NB4 (cell line): ENCODE results near the gene TJAP1.

Source experiments
- POLR2A ChIP-seq: IDR thresholded peaks from 2 replicates; pipeline ENCODE4 v1.6.1; 2011; ENCODE audit warnings: mild to moderate bottlenecking; ENCODE audit not compliant: insufficient read length; ENCODE audit errors: extremely low read depth
- TF ChIP-seq, protein P1 (sequence below): IDR thresholded peaks from one replicate; pipeline ENCODE4 v1.5.1; 2012; ENCODE audit warnings: low read depth, low read length
- TF ChIP-seq, protein P2 (sequence below): IDR thresholded peaks from 2 replicates; pipeline ENCODE4 v1.6.1; 2011; ENCODE audit warnings: low read depth, low read length

DNA sequence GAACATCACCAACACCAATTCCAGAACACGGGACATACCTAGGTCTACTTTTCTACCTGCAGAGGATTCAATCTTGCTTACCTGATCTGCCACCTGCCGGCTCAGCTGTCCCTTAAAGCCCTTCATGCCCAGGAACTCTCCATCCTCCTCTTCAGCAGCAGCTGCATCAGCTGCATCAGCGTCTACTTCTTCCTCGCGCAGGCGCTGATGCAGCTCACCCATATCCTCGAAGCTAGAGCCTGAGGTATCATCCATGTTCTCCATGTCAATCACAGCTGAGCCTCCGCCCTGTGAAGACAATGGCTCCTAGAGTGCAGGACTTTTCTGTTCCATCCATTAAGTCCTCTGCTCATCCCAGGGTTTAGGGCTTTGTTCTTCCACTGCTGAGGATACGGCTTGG lies 38.4 kb downstream of the TJAP1 start:
- TF ChIP-seq, protein P1, sequence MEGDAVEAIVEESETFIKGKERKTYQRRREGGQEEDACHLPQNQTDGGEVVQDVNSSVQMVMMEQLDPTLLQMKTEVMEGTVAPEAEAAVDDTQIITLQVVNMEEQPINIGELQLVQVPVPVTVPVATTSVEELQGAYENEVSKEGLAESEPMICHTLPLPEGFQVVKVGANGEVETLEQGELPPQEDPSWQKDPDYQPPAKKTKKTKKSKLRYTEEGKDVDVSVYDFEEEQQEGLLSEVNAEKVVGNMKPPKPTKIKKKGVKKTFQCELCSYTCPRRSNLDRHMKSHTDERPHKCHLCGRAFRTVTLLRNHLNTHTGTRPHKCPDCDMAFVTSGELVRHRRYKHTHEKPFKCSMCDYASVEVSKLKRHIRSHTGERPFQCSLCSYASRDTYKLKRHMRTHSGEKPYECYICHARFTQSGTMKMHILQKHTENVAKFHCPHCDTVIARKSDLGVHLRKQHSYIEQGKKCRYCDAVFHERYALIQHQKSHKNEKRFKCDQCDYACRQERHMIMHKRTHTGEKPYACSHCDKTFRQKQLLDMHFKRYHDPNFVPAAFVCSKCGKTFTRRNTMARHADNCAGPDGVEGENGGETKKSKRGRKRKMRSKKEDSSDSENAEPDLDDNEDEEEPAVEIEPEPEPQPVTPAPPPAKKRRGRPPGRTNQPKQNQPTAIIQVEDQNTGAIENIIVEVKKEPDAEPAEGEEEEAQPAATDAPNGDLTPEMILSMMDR: no peak
- TF ChIP-seq POLR2A: no peak
- TF ChIP-seq, protein P2, sequence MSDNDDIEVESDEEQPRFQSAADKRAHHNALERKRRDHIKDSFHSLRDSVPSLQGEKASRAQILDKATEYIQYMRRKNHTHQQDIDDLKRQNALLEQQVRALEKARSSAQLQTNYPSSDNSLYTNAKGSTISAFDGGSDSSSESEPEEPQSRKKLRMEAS: no peak
